A673 (cell line): Measurements from ENCODE around the gene RNGTT. TPM values are rescaled to one million over a fixed set of nuclear protein-coding genes. Genes with fewer than 3 reads are reported as not detected.

Experiments used
- BruUV-seq: library from RNA; stranded (reverse); fragments of 400-500 nt; replicated peaks from 2 replicates; lab custom pipeline; 2021; lab: Mats Ljungman, UMichigan
- CTCF ChIA-PET: fragments of 300-600 bp; sonication (Branson Sonifier 250); formaldehyde crosslinking; loops from one replicate; lab custom pipeline; 2022; ENCODE audit warnings: antibody characterized with exemption; lab: Charles Lee
- POLR2A ChIA-PET: fragments of 300-600 bp; sonication (Branson Sonifier 250); formaldehyde crosslinking; loops from one replicate; lab custom pipeline; 2022; ENCODE audit warnings: antibody characterized with exemption; ENCODE audit not compliant: low non-redundant PET; lab: Charles Lee
- DNase-seq: peaks from one replicate; pipeline ENCODE4 v3.0.0-alpha.2; 2015; ENCODE audit warnings: low spot score
- H3K27ac ChIP-seq: fragments of 200-600 bp; sonication (generic); 2 replicates; pipeline ENCODE4 v1.5.1; 2016; ENCODE audit warnings: mixed run types, low read depth, mild to moderate bottlenecking, mixed read lengths, antibody characterized with exemption, low read length; ENCODE audit not compliant: poor library complexity, severe bottlenecking
- H3K27me3 ChIP-seq: fragments of 200-600 bp; sonication (generic); replicated peaks from 2 replicates; pipeline ENCODE4 v1.6.1; 2017; ENCODE audit warnings: mixed run types, low read depth, mild to moderate bottlenecking, mixed read lengths, antibody characterized with exemption, low read length; ENCODE audit not compliant: insufficient read depth, poor library complexity
- H3K36me3 ChIP-seq: fragments of 200-600 bp; sonication (generic); 2 replicates; pipeline ENCODE4 v1.6.1; 2016; ENCODE audit warnings: mixed run types, mild to moderate bottlenecking, mixed read lengths, antibody characterized with exemption, low read length; ENCODE audit not compliant: insufficient read depth, poor library complexity, severe bottlenecking
- H3K4me1 ChIP-seq: fragments of 200-600 bp; sonication (generic); 2 replicates; pipeline ENCODE4 v1.6.1; 2017; ENCODE audit warnings: mixed run types, mild to moderate bottlenecking, mixed read lengths, antibody characterized with exemption, low read length; ENCODE audit not compliant: insufficient read depth, poor library complexity, severe bottlenecking
- H3K4me3 ChIP-seq: fragments of 200-600 bp; sonication (generic); 2 replicates; pipeline ENCODE4 v1.5.1; 2016; ENCODE audit warnings: low read depth, mixed run types, mild to moderate bottlenecking, mixed read lengths, low read length; ENCODE audit not compliant: poor library complexity, severe bottlenecking
- H3K9me3 ChIP-seq: fragments of 200-600 bp; sonication (generic); 2 replicates; pipeline ENCODE4 v1.6.1; 2016; ENCODE audit warnings: mixed run types, low read depth, mild to moderate bottlenecking, mixed read lengths, antibody characterized with exemption, low read length; ENCODE audit not compliant: poor library complexity, severe bottlenecking
- CTCF ChIP-seq: fragments of 300-800, 200-600 bp; sonication (generic); conservative IDR thresholded peaks from 2 replicates; pipeline ENCODE4 v1.5.1; 2017; ENCODE audit warnings: low read depth, mild to moderate bottlenecking, antibody characterized with exemption, low read length, moderate library complexity, mixed read lengths
- EZH2 ChIP-seq: fragments of 200-600 bp; sonication (generic); IDR thresholded peaks from 2 replicates; pipeline ENCODE4 v1.6.1; 2017; ENCODE audit warnings: borderline replicate concordance, low read depth, mild to moderate bottlenecking, mixed read lengths, antibody characterized with exemption, low read length; ENCODE audit not compliant: poor library complexity, severe bottlenecking
- intact Hi-C: fragments of 100-400 bp; cut with micrococcal nuclease; formaldehyde crosslinking; loops from one replicate; pipeline ENCODE4 v1.10.0; 2022; ENCODE audit not compliant: unreplicated experiment
- total RNA-seq: library from RNA; stranded (reverse); gene quantifications from 2 replicates; pipeline ENCODE4 v1.2.3, GENCODE V29; 2021

RNGTT gene
- total RNA-seq, 1 experiment from 2014 or later = 31.8 TPM

GRCh38 chr6:88650029-88650619, 313.3 kb downstream of the RNGTT start:
- Histone ChIP-seq H3K27me3 (no peaks in the 10 kb centered on the region), H3K4me3 (no peak overlapping the region), H3K27ac (no peak overlapping the region), H3K9me3 (no peaks in the 10 kb centered on the region), H3K36me3 (no peaks in the 10 kb centered on the region), H3K4me1 (no peaks in the 10 kb centered on the region)
- TF ChIP-seq CTCF (no peak), EZH2 (no peak)
- DNase-seq = no peak
- POLR2A ChIA-PET = interaction anchor here (0.7 kb wide), 1 partner anchor 47 kb away, joined by 3 read pairs; no protein-coding TSS in a partner anchor
- intact Hi-C loops = no loop called here
- CTCF ChIA-PET = no interaction called here
- BruUV-seq = no TSS peak

GRCh38 chr6:88641178-88641903, 322.1 kb downstream of the RNGTT start:
- ChIA-PET CTCF (no interaction called here), POLR2A (no interaction called here)
- no TSS peak for BruUV-seq

More at GRCh38 chr6:88641178-88641903, 322.1 kb downstream of the RNGTT start:
- Histone ChIP-seq H3K4me3 (no peak overlapping the region), H3K4me1 (peaks cover 29% of the 10 kb centered on the region), H3K27ac (no peak overlapping the region), H3K9me3 (no peaks in the 10 kb centered on the region), H3K27me3 (no peaks in the 10 kb centered on the region), H3K36me3 (no peaks in the 10 kb centered on the region)
- intact Hi-C loops = no loop called here
- TF ChIP-seq EZH2 (no peak), CTCF (no peak)
- DNase-seq = no peak
